CD4-positive, alpha-beta T cell (primary cell): ENCODE measurements around the gene OXTR. TPM values are rescaled to one million over a fixed set of nuclear protein-coding genes. Genes with fewer than 3 reads are reported as not detected.

Source experiments
- ATAC-seq: fragments of 200-7000 bp; cut with Tn5 transposase; one replicate; pipeline ENCODE4 v1.10.0; 2022; ENCODE audit warnings: mild to moderate bottlenecking; ENCODE audit not compliant: poor library complexity
- CTCF ChIA-PET: fragments of 350-600 bp; sonication (Branson Sonifier 250); formaldehyde crosslinking; loops from one replicate; lab custom pipeline; 2021; ENCODE audit warnings: antibody characterized with exemption, inconsistent platforms; lab: Charles Lee
- POLR2A ChIA-PET: fragments of 350-600 bp; sonication (Branson Sonifier 250); formaldehyde crosslinking; loops from one replicate; lab custom pipeline; 2021; ENCODE audit warnings: antibody characterized with exemption, inconsistent platforms; lab: Charles Lee
- DNase-seq, 14 experiments: peaks; one replicate each; pipeline ENCODE4 v3.0.0-alpha.2; 2013 to 2020; ENCODE audit warnings: mixed read lengths in 2 of 14
- H3K27ac ChIP-seq, 2 donors: one replicate each; pipeline versions ENCODE4 v1.5.1 to v1.7.0; 2013; ENCODE audit warnings: low read length in 2 of 2, low read depth in 1 of 2, mild to moderate bottlenecking in 1 of 2
- H3K27me3 ChIP-seq, 2 experiments: 1 replicate in 1 of 2; 2 replicates in 1 of 2; pipeline versions ENCODE4 v1.6.1 to v1.7.0; 2013; ENCODE audit warnings: low read length in 2 of 2, control low read depth in 1 of 2, mild to moderate bottlenecking in 1 of 2, moderate library complexity in 1 of 2; ENCODE audit not compliant: insufficient read depth in 2 of 2, control insufficient read depth in 1 of 2
- H3K36me3 ChIP-seq: one replicate; pipeline ENCODE4 v1.6.1; 2013; ENCODE audit warnings: low read length, control low read depth; ENCODE audit not compliant: insufficient read depth
- H3K4me1 ChIP-seq: one replicate; pipeline ENCODE4 v1.6.1; 2013; ENCODE audit warnings: low read length, control low read depth; ENCODE audit not compliant: insufficient read depth
- H3K4me3 ChIP-seq: one replicate; pipeline ENCODE4 v1.5.1; 2013; ENCODE audit warnings: mild to moderate bottlenecking, low read length, moderate library complexity
- H3K9me3 ChIP-seq, 2 experiments: 1 replicate in 1 of 2; 2 replicates in 1 of 2; pipeline versions ENCODE4 v1.6.1 to v1.7.0; 2013; ENCODE audit warnings: low read length in 2 of 2, mild to moderate bottlenecking in 2 of 2, control low read depth in 1 of 2, moderate library complexity in 1 of 2; ENCODE audit not compliant: control insufficient read depth in 1 of 2, insufficient read depth in 1 of 2
- H3K27ac Mint-ChIP-seq: one replicate; pipeline ENCODE4 v1.8.0; 2020; ENCODE audit warnings: mixed read lengths
- H3K27me3 Mint-ChIP-seq: one replicate; pipeline ENCODE4 v1.8.0; 2021; ENCODE audit warnings: mixed read lengths
- H3K36me3 Mint-ChIP-seq: one replicate; pipeline ENCODE4 v1.8.0; 2021; ENCODE audit warnings: low read depth, mixed read lengths
- H3K4me1 Mint-ChIP-seq: one replicate; pipeline ENCODE4 v1.8.0; 2021; ENCODE audit warnings: low read depth, mixed read lengths
- H3K4me3 Mint-ChIP-seq: one replicate; pipeline ENCODE4 v1.8.0; 2020; ENCODE audit warnings: mild to moderate bottlenecking, mixed read lengths
- H3K9me3 Mint-ChIP-seq: one replicate; pipeline ENCODE4 v1.8.0; 2020; ENCODE audit warnings: mixed read lengths
- intact Hi-C, 2 experiments: fragments of 100-400 bp; cut with DNase I in 1 of 2; cut with micrococcal nuclease in 1 of 2; formaldehyde crosslinking; loops; one replicate each; pipeline versions ENCODE4 v1.15.1 to v1.9.0; 2023 to 2025; cut with DNase I, micrococcal nuclease
- total RNA-seq, 174 experiments: library from RNA in 2 of 174; stranded (reverse) in 2 of 174; gene quantifications; one replicate each; pipeline ENCODE4 v1.2.3 and lab custom pipeline; 2021 to 2026
- TF ChIP-seq, protein P1 (sequence below): fragments of 200-600 bp; IDR thresholded peaks from one replicate; pipeline ENCODE4 v1.8.0; 2022; ENCODE audit warnings: antibody characterized with exemption, mild to moderate bottlenecking

Gene OXTR
- total RNA-seq, 2 experiments from 2014 or later, result 0.11 to 0.17 TPM

DNA sequence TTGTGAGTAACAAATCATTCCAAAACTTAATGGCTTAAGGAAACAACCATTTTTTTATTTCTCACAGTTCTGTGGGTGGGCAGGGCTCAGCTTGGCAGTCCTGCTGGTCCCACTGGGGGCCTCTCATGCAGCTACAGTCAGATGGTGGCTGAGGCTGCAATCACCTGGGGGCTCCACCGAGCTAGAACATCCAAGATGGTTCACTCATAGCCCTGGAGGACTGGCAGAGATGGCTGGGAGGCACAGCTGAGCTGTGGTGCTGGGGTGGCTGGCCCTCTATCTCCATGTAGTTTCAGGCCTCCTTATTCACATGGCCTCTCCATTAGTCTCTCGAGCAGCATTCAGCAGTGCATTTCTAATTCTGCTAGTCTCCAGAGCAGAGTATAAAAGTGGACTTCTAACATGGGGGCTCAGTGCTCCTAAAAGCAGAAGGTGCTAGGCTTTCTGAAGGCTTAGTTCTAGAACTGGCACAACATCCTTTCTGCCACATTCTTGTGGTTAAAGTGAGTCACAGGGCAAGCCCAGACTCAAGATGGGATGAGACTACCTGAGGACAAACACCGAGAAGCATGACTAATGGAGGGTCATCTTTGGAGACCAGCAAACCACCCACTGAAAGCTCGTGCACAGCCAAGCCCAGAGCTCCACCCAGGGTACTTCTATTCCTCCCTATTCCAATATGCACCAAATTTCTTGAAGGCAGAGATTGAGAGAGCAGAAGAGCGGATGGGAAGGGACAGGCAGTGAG lies 29.5 kb downstream of the OXTR start:
- H3K9me3 ChIP-seq, result no peaks in the 10 kb centered on the region
- intact Hi-C loops, result no loop called here
- ChIA-PET POLR2A (no interaction called here), CTCF (no interaction called here)
- no peak overlapping the region for H3K27ac Mint-ChIP-seq
- H3K9me3 Mint-ChIP-seq, result no peaks in the 10 kb centered on the region
- no peak overlapping the region for H3K4me3 Mint-ChIP-seq
- H3K27me3 Mint-ChIP-seq, result peaks cover 9% of the 10 kb centered on the region
- no peak for ATAC-seq
- no peak overlapping the region for H3K27ac ChIP-seq
- TF ChIP-seq, protein P1, sequence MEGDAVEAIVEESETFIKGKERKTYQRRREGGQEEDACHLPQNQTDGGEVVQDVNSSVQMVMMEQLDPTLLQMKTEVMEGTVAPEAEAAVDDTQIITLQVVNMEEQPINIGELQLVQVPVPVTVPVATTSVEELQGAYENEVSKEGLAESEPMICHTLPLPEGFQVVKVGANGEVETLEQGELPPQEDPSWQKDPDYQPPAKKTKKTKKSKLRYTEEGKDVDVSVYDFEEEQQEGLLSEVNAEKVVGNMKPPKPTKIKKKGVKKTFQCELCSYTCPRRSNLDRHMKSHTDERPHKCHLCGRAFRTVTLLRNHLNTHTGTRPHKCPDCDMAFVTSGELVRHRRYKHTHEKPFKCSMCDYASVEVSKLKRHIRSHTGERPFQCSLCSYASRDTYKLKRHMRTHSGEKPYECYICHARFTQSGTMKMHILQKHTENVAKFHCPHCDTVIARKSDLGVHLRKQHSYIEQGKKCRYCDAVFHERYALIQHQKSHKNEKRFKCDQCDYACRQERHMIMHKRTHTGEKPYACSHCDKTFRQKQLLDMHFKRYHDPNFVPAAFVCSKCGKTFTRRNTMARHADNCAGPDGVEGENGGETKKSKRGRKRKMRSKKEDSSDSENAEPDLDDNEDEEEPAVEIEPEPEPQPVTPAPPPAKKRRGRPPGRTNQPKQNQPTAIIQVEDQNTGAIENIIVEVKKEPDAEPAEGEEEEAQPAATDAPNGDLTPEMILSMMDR, result no peak
- H3K4me1 ChIP-seq, result no peaks in the 10 kb centered on the region
- H3K4me1 Mint-ChIP-seq, result no peaks in the 10 kb centered on the region
- H3K27me3 ChIP-seq, result no peaks in the 10 kb centered on the region
- H3K36me3 ChIP-seq, result no peaks in the 10 kb centered on the region
- H3K36me3 Mint-ChIP-seq, result no peaks in the 10 kb centered on the region
- DNase-seq, result no peak
- no peak overlapping the region for H3K4me3 ChIP-seq

DNA sequence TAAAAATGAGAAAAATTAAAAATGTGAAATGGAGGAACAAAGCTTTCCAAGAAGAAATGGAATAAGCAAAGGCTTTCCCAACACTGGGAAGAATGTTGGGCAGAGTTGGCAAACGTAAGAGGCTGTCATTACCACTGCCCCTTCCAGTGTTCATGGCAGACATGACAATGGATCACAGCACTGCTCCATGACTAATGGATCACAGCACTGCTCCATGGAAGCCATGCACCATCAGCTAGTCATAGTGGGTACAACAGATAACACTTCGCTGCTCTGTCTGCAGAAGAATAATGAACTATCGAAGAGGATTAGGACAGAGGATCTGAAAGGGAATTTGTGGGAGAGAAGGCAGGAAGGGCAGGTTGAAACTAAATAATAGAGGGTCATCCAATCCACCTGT lies 30.8 kb downstream of the OXTR start:
- H3K27ac Mint-ChIP-seq, result no peak overlapping the region

DNA sequence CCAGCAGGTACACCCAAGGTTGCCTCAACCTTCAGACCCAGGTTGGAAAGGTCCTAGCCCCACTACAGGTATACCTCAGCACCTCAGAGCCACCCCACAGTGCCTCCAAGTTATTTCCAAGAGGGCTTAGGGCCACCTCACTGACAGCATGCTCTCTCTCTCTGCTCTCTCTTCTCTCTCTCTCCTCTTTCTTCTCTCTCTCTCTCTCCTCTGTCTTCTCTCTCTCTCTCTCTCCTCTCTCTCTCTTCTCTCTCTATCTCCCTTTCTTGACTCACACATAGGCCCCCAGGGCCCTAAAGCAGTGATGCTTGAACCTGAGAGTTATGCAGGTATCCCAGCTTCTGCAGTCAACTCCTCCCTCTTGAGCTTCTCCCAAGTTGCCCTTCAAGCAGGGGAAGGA lies 31.6 kb downstream of the OXTR start:
- Mint-ChIP-seq H3K36me3 (no peaks in the 10 kb centered on the region), H3K9me3 (no peaks in the 10 kb centered on the region), H3K4me1 (no peaks in the 10 kb centered on the region), H3K27me3 (peaks cover 9% of the 10 kb centered on the region), H3K4me3 (no peak overlapping the region), H3K27ac (no peak overlapping the region)
- H3K27ac ChIP-seq, result no peak overlapping the region
- no peaks in the 10 kb centered on the region for H3K4me1 ChIP-seq
- intact Hi-C loops, result no loop called here
- ChIA-PET CTCF (no interaction called here), POLR2A (no interaction called here)
- ATAC-seq (no peak), DNase-seq (no peak)
- no peaks in the 10 kb centered on the region for H3K36me3 ChIP-seq
- no peaks in the 10 kb centered on the region for H3K27me3 ChIP-seq
- TF ChIP-seq, protein P1, result no peak
- no peak overlapping the region for H3K4me3 ChIP-seq
- H3K9me3 ChIP-seq, result no peaks in the 10 kb centered on the region

More for the DNA sequence above, 30.8 kb downstream of the OXTR start:
- ChIA-PET CTCF (no interaction called here), POLR2A (no interaction called here)
- intact Hi-C loops, result no loop called here
- H3K27me3 ChIP-seq, result no peaks in the 10 kb centered on the region
- H3K4me1 Mint-ChIP-seq, result no peaks in the 10 kb centered on the region
- DNase-seq (no peak), ATAC-seq (no peak)
- no peaks in the 10 kb centered on the region for H3K36me3 ChIP-seq
- no peaks in the 10 kb centered on the region for H3K9me3 ChIP-seq
- H3K9me3 Mint-ChIP-seq, result no peaks in the 10 kb centered on the region
- H3K4me3 ChIP-seq, result no peak overlapping the region
- TF ChIP-seq, protein P1, result no peak
- H3K27ac ChIP-seq, result no peak overlapping the region
- no peak overlapping the region for H3K4me3 Mint-ChIP-seq
- H3K36me3 Mint-ChIP-seq, result no peaks in the 10 kb centered on the region
- H3K27me3 Mint-ChIP-seq, result peaks cover 9% of the 10 kb centered on the region
- H3K4me1 ChIP-seq, result no peaks in the 10 kb centered on the region
